ENCODE data around the gene METTL1.

- TF ChIP-seq CTCF (IDR thresholded peaks at IDR 0.05; ENCODE audit: low read depth, low read length, missing input control), result no peak
- no peak for TF ChIP-seq JUND (IDR thresholded peaks at IDR 0.05)
- TF ChIP-seq, protein P1, sequence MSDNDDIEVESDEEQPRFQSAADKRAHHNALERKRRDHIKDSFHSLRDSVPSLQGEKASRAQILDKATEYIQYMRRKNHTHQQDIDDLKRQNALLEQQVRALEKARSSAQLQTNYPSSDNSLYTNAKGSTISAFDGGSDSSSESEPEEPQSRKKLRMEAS (IDR thresholded peaks at IDR 0.05), result no peak
- TF ChIP-seq HNF4A (conservative IDR thresholded peaks at IDR 0.05), result no peak
- no peak for TF ChIP-seq RAD21 (IDR thresholded peaks at IDR 0.05)
- TF ChIP-seq RXRA (IDR thresholded peaks at IDR 0.05), result no peak
- no peak for TF ChIP-seq YY1 (IDR thresholded peaks at IDR 0.05)
- TF ChIP-seq, protein P2, sequence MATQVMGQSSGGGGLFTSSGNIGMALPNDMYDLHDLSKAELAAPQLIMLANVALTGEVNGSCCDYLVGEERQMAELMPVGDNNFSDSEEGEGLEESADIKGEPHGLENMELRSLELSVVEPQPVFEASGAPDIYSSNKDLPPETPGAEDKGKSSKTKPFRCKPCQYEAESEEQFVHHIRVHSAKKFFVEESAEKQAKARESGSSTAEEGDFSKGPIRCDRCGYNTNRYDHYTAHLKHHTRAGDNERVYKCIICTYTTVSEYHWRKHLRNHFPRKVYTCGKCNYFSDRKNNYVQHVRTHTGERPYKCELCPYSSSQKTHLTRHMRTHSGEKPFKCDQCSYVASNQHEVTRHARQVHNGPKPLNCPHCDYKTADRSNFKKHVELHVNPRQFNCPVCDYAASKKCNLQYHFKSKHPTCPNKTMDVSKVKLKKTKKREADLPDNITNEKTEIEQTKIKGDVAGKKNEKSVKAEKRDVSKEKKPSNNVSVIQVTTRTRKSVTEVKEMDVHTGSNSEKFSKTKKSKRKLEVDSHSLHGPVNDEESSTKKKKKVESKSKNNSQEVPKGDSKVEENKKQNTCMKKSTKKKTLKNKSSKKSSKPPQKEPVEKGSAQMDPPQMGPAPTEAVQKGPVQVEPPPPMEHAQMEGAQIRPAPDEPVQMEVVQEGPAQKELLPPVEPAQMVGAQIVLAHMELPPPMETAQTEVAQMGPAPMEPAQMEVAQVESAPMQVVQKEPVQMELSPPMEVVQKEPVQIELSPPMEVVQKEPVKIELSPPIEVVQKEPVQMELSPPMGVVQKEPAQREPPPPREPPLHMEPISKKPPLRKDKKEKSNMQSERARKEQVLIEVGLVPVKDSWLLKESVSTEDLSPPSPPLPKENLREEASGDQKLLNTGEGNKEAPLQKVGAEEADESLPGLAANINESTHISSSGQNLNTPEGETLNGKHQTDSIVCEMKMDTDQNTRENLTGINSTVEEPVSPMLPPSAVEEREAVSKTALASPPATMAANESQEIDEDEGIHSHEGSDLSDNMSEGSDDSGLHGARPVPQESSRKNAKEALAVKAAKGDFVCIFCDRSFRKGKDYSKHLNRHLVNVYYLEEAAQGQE (IDR thresholded peaks at IDR 0.05), result no peak
- no peak for TF ChIP-seq NR2F2 (IDR thresholded peaks at IDR 0.05)
Measured at GRCh38 chr12:57767876-57768275, 4.0 kb downstream of the METTL1 start.
